Measurements from ENCODE around the gene CCDC177. TPM values are rescaled to one million over a fixed set of nuclear protein-coding genes. Genes with fewer than 3 reads are reported as not detected.
"Not testable (repeated sequence)": the region's sequence is repeated elsewhere in the genome, so short reads cannot be mapped to it uniquely, and the experiment has no call there.

CCDC177 gene
- total RNA-seq, 1 experiment from 2014 or later: not detected

GRCh38 chr14:69612014-69612782 is 37.5 kb upstream of the CCDC177 start:
- Histone ChIP-seq H3K9me3 (replicated peaks) (0 out of 2 replicates have a peak, but pooled peaks cover 2% of the 10 kb centered on the region), H3K4me1 (replicated peaks) (peaks cover 40% of the 10 kb centered on the region), H3K36me3 (no peaks in the 10 kb centered on the region; the same call in 1 of the 2 replicates), H3K4me3 (peak overlapping the region; percentile 95), H3K27ac (peak overlapping the region; percentile 82), H3K27me3 (replicated peaks) (no peaks in the 10 kb centered on the region)
- DNase-seq (ENCODE audit: low read depth in 1 of 2, low spot score in 2 of 2): peak in 1 of 2 experiments; percentile 47

- Histone ChIP-seq H3K27me3 (replicated peaks) (no peaks in the 10 kb centered on the region), H3K4me1 (replicated peaks) (peaks cover 36% of the 10 kb centered on the region), H3K36me3 (no peaks in the 10 kb centered on the region; the same call in 1 of the 2 replicates), H3K9me3 (replicated peaks) (0 out of 2 replicates have a peak, but pooled peaks cover 2% of the 10 kb centered on the region), H3K4me3 (peak within 1 kb of the TSS; percentile 95), H3K27ac (peak within 1 kb of the TSS; percentile 82)
- peak; percentile 73 to 86 for DNase-seq (ENCODE audit: low read depth in 1 of 2, low spot score in 2 of 2)
Observed at GRCh38 chr14:69611172-69612013, 36.7 kb upstream of the CCDC177 start, which contains the start of gene SUSD6. TSS of gene SUSD6 (plus strand) at chr14:69611596. CDS start at chr14:69658593, 46,997 bp downstream.

GRCh38 chr14:69610874-69611171 is 36.2 kb upstream of the CCDC177 start:
- H3K27ac ChIP-seq: 0 out of 2 replicates have a peak overlapping the region, but pooled peaks have one; percentile 44
- no peaks in the 10 kb centered on the region; the same call in 1 of the 2 replicates for H3K36me3 ChIP-seq
- peaks cover 30% of the 10 kb centered on the region for H3K4me1 ChIP-seq (replicated peaks)
- H3K27me3 ChIP-seq (replicated peaks): no peaks in the 10 kb centered on the region
- peak overlapping the region; percentile 95 for H3K4me3 ChIP-seq
- no peak for DNase-seq (ENCODE audit: low read depth in 1 of 2, low spot score in 2 of 2)
- H3K9me3 ChIP-seq (replicated peaks): 0 out of 2 replicates have a peak, but pooled peaks cover 2% of the 10 kb centered on the region

- no peaks in the 10 kb centered on the region for H3K27me3 ChIP-seq (replicated peaks)
- peaks cover 24% of the 10 kb centered on the region for H3K4me1 ChIP-seq (replicated peaks)
- H3K36me3 ChIP-seq: no peaks in the 10 kb centered on the region; the same call in 1 of the 2 replicates
- H3K9me3 ChIP-seq (replicated peaks): 0 out of 2 replicates have a peak, but pooled peaks cover 2% of the 10 kb centered on the region
- no peak for DNase-seq (ENCODE audit: low read depth in 1 of 2, low spot score in 2 of 2)
- peak overlapping the region; percentile 95 for H3K4me3 ChIP-seq
- H3K27ac ChIP-seq: no peak overlapping the region
Observed at GRCh38 chr14:69610020-69610873, 35.6 kb upstream of the CCDC177 start.

- H3K9me3 ChIP-seq (replicated peaks): 0 out of 2 replicates have a peak, but pooled peaks cover under 1% of the 10 kb centered on the region
Observed at GRCh38 chr14:69606258-69607184, 31.9 kb upstream of the CCDC177 start.

GRCh38 chr14:69605738-69606137 is 31.1 kb upstream of the CCDC177 start:
- Histone ChIP-seq H3K27me3 (replicated peaks) (no peaks in the 10 kb centered on the region), H3K4me3 (no peak overlapping the region), H3K27ac (no peak overlapping the region), H3K4me1 (replicated peaks) (peaks cover 5% of the 10 kb centered on the region), H3K36me3 (no peaks in the 10 kb centered on the region), H3K9me3 (replicated peaks) (no peaks in the 10 kb centered on the region)
- no peak for DNase-seq (ENCODE audit: low read depth in 1 of 2, low spot score in 2 of 2)

More at GRCh38 chr14:69606258-69607184, 31.9 kb upstream of the CCDC177 start:
- Histone ChIP-seq H3K27ac (no peak overlapping the region), H3K4me1 (replicated peaks) (peaks cover 6% of the 10 kb centered on the region), H3K27me3 (replicated peaks) (no peaks in the 10 kb centered on the region), H3K4me3 (no peak overlapping the region), H3K36me3 (no peaks in the 10 kb centered on the region)
- DNase-seq (ENCODE audit: low read depth in 1 of 2, low spot score in 2 of 2): no peak

- Histone ChIP-seq H3K27ac (no peak overlapping the region), H3K36me3 (no peaks in the 10 kb centered on the region), H3K4me1 (replicated peaks) (no peaks in the 10 kb centered on the region), H3K9me3 (replicated peaks) (no peaks in the 10 kb centered on the region), H3K27me3 (replicated peaks) (no peaks in the 10 kb centered on the region), H3K4me3 (no peak overlapping the region)
- DNase-seq (ENCODE audit: low read depth in 1 of 2, low spot score in 2 of 2): no peak
Observed at GRCh38 chr14:69600304-69600891, 25.7 kb upstream of the CCDC177 start.

GRCh38 chr14:69599431-69599830 is 24.8 kb upstream of the CCDC177 start:
- not testable (repeated sequence) for H3K4me1 ChIP-seq (replicated peaks); H3K9me3 ChIP-seq (replicated peaks); H3K4me3 ChIP-seq; H3K36me3 ChIP-seq; H3K27ac ChIP-seq; DNase-seq (ENCODE audit: low read depth in 1 of 2, low spot score in 2 of 2); H3K27me3 ChIP-seq (replicated peaks)

GRCh38 chr14:69595336-69595735 is 20.7 kb upstream of the CCDC177 start:
- H3K27me3 ChIP-seq (replicated peaks): no peaks in the 10 kb centered on the region
- no peaks in the 10 kb centered on the region for H3K9me3 ChIP-seq (replicated peaks)
- DNase-seq (ENCODE audit: low read depth in 1 of 2, low spot score in 2 of 2): no peak
- no peak overlapping the region for H3K27ac ChIP-seq
- H3K36me3 ChIP-seq: no peaks in the 10 kb centered on the region
- no peak overlapping the region for H3K4me3 ChIP-seq
- H3K4me1 ChIP-seq (replicated peaks): no peaks in the 10 kb centered on the region

GRCh38 chr14:69594846-69595245 is 20.2 kb upstream of the CCDC177 start:
- no peaks in the 10 kb centered on the region for H3K27me3 ChIP-seq (replicated peaks)
- no peak overlapping the region for H3K27ac ChIP-seq
- DNase-seq (ENCODE audit: low read depth in 1 of 2, low spot score in 2 of 2): no peak
- H3K4me1 ChIP-seq (replicated peaks): no peaks in the 10 kb centered on the region
- H3K36me3 ChIP-seq: no peaks in the 10 kb centered on the region
- H3K4me3 ChIP-seq: no peak overlapping the region
- no peaks in the 10 kb centered on the region for H3K9me3 ChIP-seq (replicated peaks)

- Histone ChIP-seq H3K4me3 (no peak overlapping the region), H3K4me1 (replicated peaks) (no peaks in the 10 kb centered on the region), H3K36me3 (no peaks in the 10 kb centered on the region), H3K27me3 (replicated peaks) (no peaks in the 10 kb centered on the region), H3K9me3 (replicated peaks) (no peaks in the 10 kb centered on the region), H3K27ac (no peak overlapping the region)
- DNase-seq (ENCODE audit: low read depth in 1 of 2, low spot score in 2 of 2): no peak
Observed at GRCh38 chr14:69593018-69593677, 18.5 kb upstream of the CCDC177 start.

GRCh38 chr14:69591317-69591716 is 16.6 kb upstream of the CCDC177 start:
- no peak for DNase-seq (ENCODE audit: low read depth in 1 of 2, low spot score in 2 of 2)
- no peaks in the 10 kb centered on the region for H3K27me3 ChIP-seq (replicated peaks)
- H3K4me1 ChIP-seq (replicated peaks): no peaks in the 10 kb centered on the region
- no peak overlapping the region for H3K27ac ChIP-seq
- H3K9me3 ChIP-seq (replicated peaks): no peaks in the 10 kb centered on the region
- no peaks in the 10 kb centered on the region for H3K36me3 ChIP-seq
- H3K4me3 ChIP-seq: no peak overlapping the region

All from SJSA1 (cell line).